Trophoblast cell (in vitro differentiated cells and primary cell): ENCODE results near the gene SH3TC1.
A peak's percentile ranks its signal among the peaks of the same experiment; 100 is the strongest.

Experiments
- DNase-seq, 2 donors: peaks; one replicate each; pipeline ENCODE4 v3.0.0-alpha.2; 2016
- H2AFZ ChIP-seq: 2 replicates; pipeline ENCODE4 v1.6.1; 2013; ENCODE audit warnings: low read length, moderate library complexity, mild to moderate bottlenecking; ENCODE audit not compliant: insufficient read depth, poor library complexity
- H2AK5ac ChIP-seq: 2 replicates; pipeline ENCODE4 v1.6.1; 2013; ENCODE audit warnings: mild to moderate bottlenecking, low read length
- H2BK120ac ChIP-seq: 2 replicates; pipeline ENCODE4 v1.6.1; 2013; ENCODE audit warnings: low read length, mild to moderate bottlenecking, moderate library complexity; ENCODE audit not compliant: insufficient read depth, poor library complexity
- H2BK12ac ChIP-seq: 2 replicates; pipeline ENCODE4 v1.6.1; 2013; ENCODE audit warnings: mild to moderate bottlenecking, low read length, moderate library complexity
- H2BK5ac ChIP-seq: 2 replicates; pipeline ENCODE4 v1.6.1; 2013; ENCODE audit warnings: low read length, low read depth, moderate library complexity, mild to moderate bottlenecking; ENCODE audit not compliant: poor library complexity
- H3K14ac ChIP-seq: 2 replicates; pipeline ENCODE4 v1.6.1; 2013; ENCODE audit warnings: mild to moderate bottlenecking, low read length
- H3K18ac ChIP-seq: 2 replicates; pipeline ENCODE4 v1.6.1; 2013; ENCODE audit warnings: mild to moderate bottlenecking, low read length
- H3K23ac ChIP-seq: 2 replicates; pipeline ENCODE4 v1.6.1; 2013; ENCODE audit warnings: low read length
- H3K27ac ChIP-seq: 2 replicates; pipeline ENCODE4 v1.5.1; 2013; ENCODE audit warnings: low read depth, mild to moderate bottlenecking, inconsistent platforms, low read length, moderate library complexity
- H3K27me3 ChIP-seq: 2 replicates; pipeline ENCODE4 v1.6.1; 2013; ENCODE audit warnings: inconsistent platforms, mild to moderate bottlenecking, low read length, moderate library complexity; ENCODE audit not compliant: insufficient read depth
- H3K36me3 ChIP-seq, 2 experiments: 1 replicate in 1 of 2; 2 replicates in 1 of 2; pipeline ENCODE4 v1.6.1; 2013; ENCODE audit warnings: low read length in 2 of 2, mild to moderate bottlenecking in 2 of 2, moderate library complexity in 1 of 2; ENCODE audit not compliant: insufficient read depth in 2 of 2, control insufficient read depth in 1 of 2
- H3K4ac ChIP-seq: 2 replicates; pipeline ENCODE4 v1.6.1; 2013; ENCODE audit warnings: low read depth, mild to moderate bottlenecking, low read length, moderate library complexity
- H3K4me1 ChIP-seq, 2 experiments: 1 replicate in 1 of 2; 2 replicates in 1 of 2; pipeline ENCODE4 v1.6.1; 2013; ENCODE audit warnings: low read length in 2 of 2, mild to moderate bottlenecking in 2 of 2, moderate library complexity in 1 of 2; ENCODE audit not compliant: insufficient read depth in 2 of 2, control insufficient read depth in 1 of 2
- H3K4me2 ChIP-seq: 2 replicates; pipeline ENCODE4 v1.6.1; 2013; ENCODE audit warnings: inconsistent platforms, mild to moderate bottlenecking, low read length, moderate library complexity
- H3K4me3 ChIP-seq: 2 replicates; pipeline ENCODE4 v1.5.1; 2013; ENCODE audit warnings: mild to moderate bottlenecking, low read depth, low read length, inconsistent platforms
- H3K79me1 ChIP-seq: one replicate; pipeline ENCODE4 v1.6.1; 2013; ENCODE audit warnings: low read length
- H3K79me2 ChIP-seq: 2 replicates; pipeline ENCODE4 v1.6.1; 2013; ENCODE audit warnings: low read length, mild to moderate bottlenecking; ENCODE audit not compliant: control insufficient read depth, insufficient read depth, poor library complexity
- H3K9ac ChIP-seq: 2 replicates; pipeline ENCODE4 v1.6.1; 2013; ENCODE audit warnings: mild to moderate bottlenecking, low read length
- H3K9me3 ChIP-seq: 2 replicates; pipeline ENCODE4 v1.6.1; 2013; ENCODE audit warnings: low read depth, mild to moderate bottlenecking, control low read depth, inconsistent platforms, low read length; ENCODE audit not compliant: insufficient read depth
- H4K12ac ChIP-seq: 2 replicates; pipeline ENCODE4 v1.6.1; 2013; ENCODE audit warnings: low read depth, mild to moderate bottlenecking, low read length, moderate library complexity
- H4K8ac ChIP-seq: 2 replicates; pipeline ENCODE4 v1.6.1; 2013; ENCODE audit warnings: low read depth, mild to moderate bottlenecking, low read length, moderate library complexity
- H4K91ac ChIP-seq: one replicate; pipeline ENCODE4 v1.6.1; 2013; ENCODE audit warnings: low read depth, mild to moderate bottlenecking, low read length, moderate library complexity
- WGBS: extraction: QIAGEN DNeasy Blood & Tissue Kit; methylation state at CpG from one replicate; pipeline ENCODE4 v1.1.7; 2013; ENCODE audit warnings: missing lambda C conversion rate; ENCODE audit not compliant: insufficient read length, insufficient coverage; ENCODE audit errors: extremely low coverage; 5-methylcytosine and 5-hydroxymethylcytosine counted together

The SH3TC1 gene

DNA sequence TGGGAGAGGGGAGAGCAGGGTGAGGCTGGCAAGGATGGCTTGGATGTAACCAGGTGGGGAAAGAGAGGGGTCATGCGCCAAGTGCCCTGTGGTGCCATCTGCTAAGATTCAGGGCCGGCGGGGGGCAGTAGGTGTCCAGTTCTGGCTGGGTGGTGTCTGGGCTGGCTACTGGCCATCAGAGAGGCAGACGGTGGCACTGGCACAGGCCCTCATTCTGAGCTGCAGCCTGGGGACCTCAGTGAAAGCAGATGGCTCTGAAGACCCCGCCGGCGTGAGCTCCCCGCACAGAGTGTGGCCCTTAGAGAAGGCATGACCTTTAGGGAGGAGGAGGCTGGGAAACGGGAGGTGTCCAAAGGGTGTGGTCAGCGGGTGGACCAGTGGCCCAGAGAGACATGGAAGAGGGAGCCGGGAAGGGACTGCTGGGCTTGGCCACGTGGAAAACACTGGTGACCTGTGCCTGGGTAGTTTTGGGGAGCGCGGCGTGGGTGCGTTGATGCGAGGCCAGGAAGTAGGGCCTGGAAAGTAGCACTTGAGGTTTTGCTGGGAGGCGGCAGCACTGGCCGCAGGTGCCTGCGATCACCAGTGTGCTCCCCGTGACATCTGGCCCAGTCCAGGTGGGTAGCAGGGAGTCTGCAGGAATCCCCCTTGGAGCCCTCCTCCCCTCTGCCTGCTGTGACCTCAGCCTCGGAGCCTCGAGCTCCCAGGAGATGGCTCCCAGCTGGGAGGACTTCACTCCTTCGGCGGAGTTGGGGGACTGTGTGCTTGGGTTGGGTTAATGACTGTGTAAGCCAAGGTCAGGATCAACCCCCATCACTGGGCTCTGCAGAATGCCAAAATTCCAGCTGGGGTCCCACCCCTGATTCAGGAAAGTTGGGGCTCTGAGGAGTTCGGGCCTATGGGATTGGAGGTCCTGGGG lies 9.3 kb upstream of the SH3TC1 start:
- Histone ChIP-seq H4K91ac (peak overlapping the region; percentile 71), H3K4me3 (no peak overlapping the region), H3K27ac (no peak overlapping the region), H4K12ac (no peak overlapping the region), H3K4me2 (no peak overlapping the region), H3K23ac (no peak overlapping the region), H3K18ac (no peak overlapping the region), H3K9me3 (peaks cover 3% of the 10 kb centered on the region), H2AFZ (peak overlapping the region; percentile 5), H4K8ac (no peak overlapping the region), H3K27me3 (no peaks in the 10 kb centered on the region), H3K79me1 (peaks cover 16% of the 10 kb centered on the region), H2AK5ac (peak overlapping the region; percentile 44), H3K14ac (peak overlapping the region; percentile 20), H2BK5ac (no peak overlapping the region), H2BK120ac (no peak overlapping the region), H3K36me3 (no peaks in the 10 kb centered on the region), H3K4me1 (peaks cover 25 to 28% of the 10 kb centered on the region in 2 experiments), H2BK12ac (peak overlapping the region; percentile 63), H3K4ac (no peak overlapping the region), H3K79me2 (no peaks in the 10 kb centered on the region), H3K9ac (no peak overlapping the region)
- no peak for DNase-seq
- WGBS = no CpG with 5 or more reads among the region's 26 CpGs

DNA sequence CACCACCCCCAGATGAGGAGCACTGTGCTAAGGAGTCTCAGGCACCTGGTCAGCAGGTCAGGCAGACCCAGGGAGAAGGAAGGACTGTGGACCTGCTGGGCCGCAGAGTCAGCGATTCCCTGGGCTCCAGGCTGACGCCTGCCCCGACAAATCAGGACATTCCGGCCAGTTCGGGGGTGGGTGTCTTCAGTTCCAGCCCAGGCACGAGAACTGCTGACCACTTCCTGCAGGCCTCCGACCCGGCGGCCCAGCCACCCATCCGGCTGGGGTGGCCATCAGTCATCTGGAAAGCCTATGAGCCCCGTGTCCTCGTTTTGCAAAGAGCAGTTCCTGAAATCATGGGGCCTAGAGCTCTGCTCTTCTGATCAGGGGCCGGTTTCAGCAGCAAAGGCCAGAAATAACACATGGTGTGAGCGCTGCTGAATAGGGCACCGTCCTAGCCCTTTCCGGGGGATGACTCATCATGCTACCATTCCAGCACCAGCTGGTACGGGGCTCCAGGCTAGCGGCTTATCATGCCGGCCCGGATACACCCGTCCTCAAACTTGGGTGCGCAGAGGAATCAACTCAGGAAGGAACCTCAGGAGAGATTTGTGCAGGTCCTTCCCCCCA lies 7.8 kb upstream of the SH3TC1 start:
- Histone ChIP-seq H2AFZ (peak overlapping the region; percentile 6), H3K4ac (no peak overlapping the region), H3K79me2 (no peaks in the 10 kb centered on the region), H2AK5ac (peak overlapping the region; percentile 53), H3K14ac (peak overlapping the region; percentile 46), H3K27me3 (no peaks in the 10 kb centered on the region), H4K12ac (no peak overlapping the region), H3K4me1 (peaks cover 27 to 34% of the 10 kb centered on the region in 2 experiments), H2BK120ac (peak overlapping the region; percentile 64), H3K4me3 (no peak overlapping the region), H3K9me3 (peaks cover 3% of the 10 kb centered on the region), H2BK5ac (peak overlapping the region; percentile 50), H3K36me3 (no peaks in the 10 kb centered on the region), H3K27ac (peak overlapping the region; percentile 16), H3K23ac (no peak overlapping the region), H3K79me1 (peaks cover 21% of the 10 kb centered on the region), H3K4me2 (no peak overlapping the region), H2BK12ac (peak overlapping the region; percentile 51), H4K8ac (peak overlapping the region; percentile 70), H3K18ac (peak overlapping the region; percentile 33), H3K9ac (no peak overlapping the region), H4K91ac (peak overlapping the region; percentile 53)
- peak; percentile 66 to 83 for DNase-seq
- no CpG with 5 or more reads among the region's 23 CpGs for WGBS

DNA sequence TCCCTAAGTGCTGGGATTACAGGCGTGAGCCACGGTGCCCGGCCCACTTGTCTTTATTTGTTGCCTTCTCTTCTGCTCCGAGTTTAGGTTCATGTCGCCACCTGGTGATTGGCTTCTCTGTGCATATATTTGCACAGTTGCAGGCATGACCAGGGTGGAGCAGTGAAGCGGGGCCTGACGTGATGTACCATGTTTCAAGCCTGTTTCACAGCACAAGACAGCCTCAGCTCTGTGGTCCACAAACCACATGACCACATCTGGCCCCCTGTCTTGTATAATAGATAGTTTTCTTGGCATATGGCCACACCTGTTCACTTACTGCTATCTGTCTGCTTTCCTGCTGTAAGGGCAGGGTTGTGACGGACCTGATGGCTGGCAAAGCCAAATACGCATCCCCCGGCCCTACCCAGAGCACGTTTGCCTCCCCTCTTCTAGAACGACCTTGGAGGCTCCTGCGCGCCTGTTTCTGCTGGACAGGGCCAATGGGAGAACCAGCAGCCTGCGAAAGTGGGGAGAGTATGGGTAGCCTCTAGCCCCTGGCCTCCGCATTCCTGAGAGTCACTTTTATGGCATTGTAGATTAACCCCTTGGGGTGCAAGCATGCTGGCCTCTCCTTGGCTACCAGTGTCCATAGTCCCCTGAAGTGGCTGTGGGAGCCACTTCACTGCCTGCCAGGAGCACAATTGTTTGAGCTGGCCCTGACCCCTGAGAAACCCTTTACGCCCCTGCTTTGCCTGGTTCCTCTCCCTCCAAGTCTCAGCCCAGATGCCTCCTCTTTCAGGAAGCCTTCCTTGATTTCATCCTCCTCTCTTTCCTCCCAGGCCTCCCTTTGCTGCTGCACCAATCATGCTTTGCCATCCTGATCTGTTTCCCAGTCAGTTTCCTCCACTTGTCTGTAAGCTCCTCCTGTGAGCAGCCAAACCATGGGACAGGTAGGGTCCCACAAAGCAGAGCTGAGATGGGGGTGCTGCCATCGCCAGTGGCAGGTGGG lies 6.0 kb upstream of the SH3TC1 start:
- no peak overlapping the region for H2AFZ ChIP-seq
- H4K12ac ChIP-seq = no peak overlapping the region
- H2BK5ac ChIP-seq = no peak overlapping the region
- no peak overlapping the region for H3K4me2 ChIP-seq
- H2BK120ac ChIP-seq = peak overlapping the region; percentile 45
- no peak overlapping the region for H3K23ac ChIP-seq
- no peak overlapping the region for H4K8ac ChIP-seq
- no peaks in the 10 kb centered on the region for H3K27me3 ChIP-seq
- peak overlapping the region; percentile 22 for H3K18ac ChIP-seq
- peak overlapping the region; percentile 41 for H4K91ac ChIP-seq
- H3K14ac ChIP-seq = peak overlapping the region; percentile 40
- peak overlapping the region; percentile 16 for H2BK12ac ChIP-seq
- peaks cover 27% of the 10 kb centered on the region for H3K79me1 ChIP-seq
- peak in 1 of 2 donors; percentile 33 for DNase-seq
- H3K27ac ChIP-seq = no peak overlapping the region
- peaks cover 31 to 41% of the 10 kb centered on the region in 2 experiments for H3K4me1 ChIP-seq
- WGBS = no CpG with 5 or more reads among the region's 18 CpGs
- no peaks in the 10 kb centered on the region for H3K79me2 ChIP-seq
- H3K4ac ChIP-seq = no peak overlapping the region
- H3K36me3 ChIP-seq = no peaks in the 10 kb centered on the region
- H3K9me3 ChIP-seq = no peaks in the 10 kb centered on the region
- peak overlapping the region; percentile 20 for H2AK5ac ChIP-seq
- H3K4me3 ChIP-seq = no peak overlapping the region
- no peak overlapping the region for H3K9ac ChIP-seq
